DMS153 (cell line): ENCODE measurements around the gene PLD2.
"Not testable (repeated sequence)": the region's sequence is repeated elsewhere in the genome, so short reads cannot be mapped to it uniquely, and the experiment has no call there.

Source experiments
- DNase-seq: peaks from one replicate; lab custom pipeline; 2025; lab: John Stamatoyannopoulos, UW

Gene PLD2

GRCh38 chr17:4857347-4857746, 50.4 kb downstream of the PLD2 start:
- DNase-seq = not testable (repeated sequence)

- DNase-seq = peak; percentile 9
Observed at GRCh38 chr17:4858068-4858881, 51.3 kb downstream of the PLD2 start.

- DNase-seq = peak; percentile 6
Observed at GRCh38 chr17:4858882-4859260, 51.9 kb downstream of the PLD2 start.

GRCh38 chr17:4859816-4860625, 53.1 kb downstream of the PLD2 start:
- no peak for DNase-seq

- no peak for DNase-seq
Observed at GRCh38 chr17:4860651-4861050, 53.7 kb downstream of the PLD2 start.

- DNase-seq = no peak
Observed at GRCh38 chr17:4861052-4861451, 54.1 kb downstream of the PLD2 start.

- DNase-seq = no peak
Observed at GRCh38 chr17:4862720-4863119, 55.8 kb downstream of the PLD2 start.

- DNase-seq = no peak
Observed at GRCh38 chr17:4863321-4863720, 56.4 kb downstream of the PLD2 start.

- not testable (repeated sequence) for DNase-seq
Observed at GRCh38 chr17:4867535-4867934, 60.6 kb downstream of the PLD2 start.

GRCh38 chr17:4869058-4869998, 62.4 kb downstream of the PLD2 start:
- not testable (repeated sequence) for DNase-seq

- DNase-seq = no peak
Observed at GRCh38 chr17:4870855-4871254, 63.9 kb downstream of the PLD2 start.

GRCh38 chr17:4872786-4873185, 65.8 kb downstream of the PLD2 start:
- DNase-seq = no peak
